Globus pallidus (tissue), 1 donor: ENCODE data around the gene OPN1MW.
"Not testable (repeated sequence)": the region's sequence is repeated elsewhere in the genome, so short reads cannot be mapped to it uniquely, and the experiment has no call there.

Experiments
- DNase-seq: peaks from one replicate; pipeline ENCODE4 v3.0.0-alpha.2; 2015; ENCODE audit warnings: low spot score

Gene OPN1MW

DNA sequence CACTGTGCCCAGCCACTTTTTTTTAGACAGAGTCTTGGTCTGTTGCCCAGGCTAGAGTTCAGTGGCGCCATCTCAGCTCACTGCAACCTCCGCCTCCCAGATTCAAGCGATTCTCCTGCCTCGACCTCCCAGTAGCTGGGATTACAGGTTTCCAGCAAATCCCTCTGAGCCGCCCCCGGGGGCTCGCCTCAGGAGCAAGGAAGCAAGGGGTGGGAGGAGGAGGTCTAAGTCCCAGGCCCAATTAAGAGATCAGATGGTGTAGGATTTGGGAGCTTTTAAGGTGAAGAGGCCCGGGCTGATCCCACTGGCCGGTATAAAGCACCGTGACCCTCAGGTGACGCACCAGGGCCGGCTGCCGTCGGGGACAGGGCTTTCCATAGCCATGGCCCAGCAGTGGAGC lies at the start of gene OPN1MW:
OPN1MW (plus strand) TSS at position 301 of the 400 bp plus-strand sequence; CDS start at position 383, 82 bp downstream.
- DNase-seq = not testable (repeated sequence)

DNA sequence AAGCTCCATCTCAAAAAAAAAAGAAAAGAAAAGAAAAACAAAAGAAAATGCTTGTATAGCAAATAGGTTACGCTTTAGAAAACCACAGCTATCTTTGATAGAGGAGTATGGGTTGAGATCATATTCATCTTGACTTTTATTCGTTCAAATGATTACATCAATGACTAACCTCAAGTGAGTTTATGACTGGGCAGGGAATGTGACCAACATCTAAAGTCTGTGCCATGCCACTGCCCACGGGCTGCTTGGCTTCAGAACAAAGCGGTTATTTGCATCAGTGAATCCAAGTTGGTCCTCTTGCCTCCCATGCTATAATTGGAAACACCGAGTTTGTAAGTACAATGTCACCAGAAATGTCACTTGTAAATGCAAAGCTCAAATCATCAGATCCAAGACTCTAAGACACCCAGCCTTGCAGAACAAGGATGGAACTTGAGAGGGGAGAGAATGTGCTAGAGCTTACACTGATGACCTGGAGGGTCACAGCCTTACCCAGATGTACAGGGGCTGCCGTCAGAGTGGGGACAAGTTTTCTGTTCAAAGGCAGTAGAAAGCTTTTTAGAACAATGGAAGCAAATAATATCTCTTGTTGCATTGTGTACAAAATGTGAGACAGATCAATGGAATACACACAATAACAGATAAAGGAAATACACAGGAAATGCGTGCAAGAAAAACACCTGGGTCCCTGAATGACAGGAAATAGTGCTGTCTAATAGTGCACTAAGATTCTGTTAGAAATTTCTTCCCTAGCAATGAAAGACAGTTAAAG lies 46.8 kb upstream of the OPN1MW start:
- no peak for DNase-seq

DNA sequence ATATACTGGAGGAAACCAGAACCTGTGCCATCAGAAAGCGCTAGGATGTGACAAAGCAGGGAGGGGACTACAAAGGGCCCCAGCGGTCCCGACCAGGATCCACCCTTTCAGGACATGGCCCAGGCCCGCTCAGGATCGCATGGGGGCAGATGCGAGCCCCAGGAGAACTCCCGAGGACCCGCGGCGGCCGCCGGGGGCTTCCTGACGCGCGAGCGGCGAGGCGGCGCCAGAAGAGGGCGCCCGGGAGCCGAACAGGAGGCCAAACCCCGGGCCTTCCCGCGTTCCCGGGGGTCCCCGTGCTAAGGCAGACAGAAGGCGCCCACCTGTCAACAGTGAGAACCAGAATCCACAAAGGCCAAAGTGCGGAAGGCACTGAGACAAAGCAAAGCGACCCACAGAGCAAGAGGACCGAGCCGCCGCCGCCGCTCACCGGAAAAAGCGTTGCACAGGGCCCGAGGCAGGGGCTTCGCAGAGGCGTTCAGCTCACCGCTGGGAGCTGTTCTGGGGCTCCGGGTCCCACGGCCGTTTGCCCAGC lies 45.7 kb upstream of the OPN1MW start:
- DNase-seq = no peak

DNA sequence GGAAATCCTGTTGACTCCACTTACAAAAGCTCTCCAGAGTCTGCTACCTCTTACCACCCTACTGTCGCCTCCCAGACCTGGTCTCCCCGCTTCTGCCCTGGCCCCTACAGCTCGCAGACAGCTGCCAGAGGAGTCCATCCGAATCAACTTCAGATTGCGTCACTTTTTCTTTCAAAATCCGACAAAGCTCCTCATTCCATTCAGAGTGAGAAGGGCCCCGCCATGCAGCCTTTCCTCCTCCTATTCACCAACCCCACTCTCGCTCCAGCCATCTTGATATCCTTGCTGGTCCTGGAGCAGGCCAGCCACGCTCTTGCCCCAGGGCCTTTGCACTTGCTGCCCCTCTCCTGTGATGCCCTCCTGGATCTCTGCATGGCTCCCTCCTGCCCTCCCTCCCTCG lies 43.5 kb upstream of the OPN1MW start:
- no peak for DNase-seq

DNA sequence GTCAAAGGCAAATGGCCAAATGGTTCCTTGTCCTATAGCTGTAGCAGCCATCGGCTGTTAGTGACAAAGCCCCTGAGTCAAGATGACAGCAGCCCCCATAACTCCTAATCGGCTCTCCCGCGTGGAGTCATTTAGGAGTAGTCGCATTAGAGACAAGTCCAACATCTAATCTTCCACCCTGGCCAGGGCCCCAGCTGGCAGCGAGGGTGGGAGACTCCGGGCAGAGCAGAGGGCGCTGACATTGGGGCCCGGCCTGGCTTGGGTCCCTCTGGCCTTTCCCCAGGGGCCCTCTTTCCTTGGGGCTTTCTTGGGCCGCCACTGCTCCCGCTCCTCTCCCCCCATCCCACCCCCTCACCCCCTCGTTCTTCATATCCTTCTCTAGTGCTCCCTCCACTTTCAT lies 42.2 kb upstream of the OPN1MW start:
- no peak for DNase-seq

DNA sequence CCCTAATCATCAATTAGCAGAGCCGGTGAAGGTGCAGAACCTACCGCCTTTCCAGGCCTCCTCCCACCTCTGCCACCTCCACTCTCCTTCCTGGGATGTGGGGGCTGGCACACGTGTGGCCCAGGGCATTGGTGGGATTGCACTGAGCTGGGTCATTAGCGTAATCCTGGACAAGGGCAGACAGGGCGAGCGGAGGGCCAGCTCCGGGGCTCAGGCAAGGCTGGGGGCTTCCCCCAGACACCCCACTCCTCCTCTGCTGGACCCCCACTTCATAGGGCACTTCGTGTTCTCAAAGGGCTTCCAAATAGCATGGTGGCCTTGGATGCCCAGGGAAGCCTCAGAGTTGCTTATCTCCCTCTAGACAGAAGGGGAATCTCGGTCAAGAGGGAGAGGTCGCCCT lies 41.7 kb upstream of the OPN1MW start:
- DNase-seq = no peak

DNA sequence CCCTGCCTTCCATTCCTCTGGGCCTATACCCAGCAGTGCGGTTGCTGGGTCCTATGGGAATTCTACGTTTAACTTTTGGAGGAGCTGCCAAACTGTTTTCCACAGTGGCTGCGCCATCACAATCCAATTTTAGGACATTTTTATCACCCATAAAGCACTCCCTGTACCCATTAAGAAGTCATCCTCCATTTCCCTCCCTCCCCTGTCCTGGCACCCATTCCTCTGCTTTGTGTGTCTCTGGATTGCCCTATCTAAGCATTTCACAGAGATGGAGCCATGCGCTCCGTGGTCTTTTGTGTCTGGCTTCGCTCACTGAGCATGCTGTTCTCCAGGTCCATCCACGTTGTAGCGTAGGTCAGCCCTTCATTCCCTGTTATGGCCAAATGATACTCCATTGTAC lies 40.0 kb upstream of the OPN1MW start:
- DNase-seq = no peak

DNA sequence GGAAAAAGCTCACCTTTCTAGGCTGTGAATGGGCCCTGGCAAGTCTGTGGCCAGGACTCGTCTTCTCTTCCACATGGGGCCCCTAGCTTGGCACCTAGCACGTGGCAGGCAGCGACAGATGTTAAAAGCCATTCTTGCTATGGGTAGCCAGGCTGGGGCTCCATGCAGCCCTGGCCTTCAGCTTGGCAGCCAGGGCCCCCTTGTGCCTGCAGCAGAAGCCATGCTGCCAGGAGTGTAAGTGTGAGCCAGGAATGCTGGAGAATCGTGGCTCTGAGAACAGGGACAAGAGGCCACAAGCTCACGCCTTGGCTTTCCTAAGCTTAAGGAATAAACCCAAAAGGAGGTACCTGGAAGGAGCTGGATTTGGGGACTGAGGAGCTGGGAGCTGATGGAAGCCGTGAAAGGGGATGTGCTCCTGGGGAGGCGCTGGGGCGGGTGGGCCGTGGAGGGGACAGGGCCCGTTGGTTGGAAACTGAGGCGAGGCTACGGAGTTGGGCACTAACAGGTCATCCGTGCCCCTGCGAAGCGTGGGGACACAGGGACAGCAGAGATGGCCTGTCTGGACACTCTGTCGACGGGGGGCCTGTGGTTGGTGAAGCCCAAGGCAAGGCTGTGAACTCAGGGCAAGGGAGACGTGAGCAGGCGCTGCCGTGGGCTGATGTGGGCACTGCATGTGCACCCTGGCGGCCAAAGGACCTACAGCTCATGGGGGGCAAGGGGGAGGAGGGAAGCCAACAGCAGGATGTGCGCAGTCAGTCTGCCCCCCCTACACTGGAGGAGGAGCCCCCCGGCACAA lies 39.2 kb upstream of the OPN1MW start:
- no peak for DNase-seq

DNA sequence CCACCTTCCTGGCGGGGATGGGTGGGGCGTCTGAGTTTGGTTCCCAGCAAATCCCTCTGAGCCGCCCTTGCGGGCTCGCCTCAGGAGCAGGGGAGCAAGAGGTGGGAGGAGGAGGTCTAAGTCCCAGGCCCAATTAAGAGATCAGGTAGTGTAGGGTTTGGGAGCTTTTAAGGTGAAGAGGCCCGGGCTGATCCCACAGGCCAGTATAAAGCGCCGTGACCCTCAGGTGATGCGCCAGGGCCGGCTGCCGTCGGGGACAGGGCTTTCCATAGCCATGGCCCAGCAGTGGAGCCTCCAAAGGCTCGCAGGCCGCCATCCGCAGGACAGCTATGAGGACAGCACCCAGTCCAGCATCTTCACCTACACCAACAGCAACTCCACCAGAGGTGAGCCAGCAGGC lies 38.4 kb upstream of the OPN1MW start, which contains the start of gene OPN1LW:
OPN1LW (plus strand) TSS at position 234 of the 400 bp plus-strand sequence; CDS start at position 275, 41 bp downstream.
- not testable (repeated sequence) for DNase-seq

DNA sequence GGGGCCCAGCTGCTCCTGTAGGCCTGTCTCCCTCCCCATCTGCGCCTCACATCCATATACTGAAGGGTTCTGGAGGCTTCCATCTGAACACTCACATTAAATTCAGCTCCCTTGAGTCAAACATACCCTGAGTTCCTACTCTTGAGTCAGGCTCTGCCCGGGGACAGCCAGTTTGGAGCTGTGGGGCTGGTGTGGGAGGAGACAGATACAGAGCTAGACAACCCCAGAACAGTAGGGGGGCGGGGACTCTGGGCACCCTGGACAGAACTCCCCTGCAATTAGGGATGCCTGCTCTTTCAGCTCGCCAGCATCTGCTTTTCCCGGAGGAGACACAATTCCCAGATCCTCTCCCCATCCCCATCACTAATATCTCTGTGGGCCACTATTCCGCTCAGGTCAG lies 31.4 kb upstream of the OPN1MW start:
- not testable (repeated sequence) for DNase-seq

DNA sequence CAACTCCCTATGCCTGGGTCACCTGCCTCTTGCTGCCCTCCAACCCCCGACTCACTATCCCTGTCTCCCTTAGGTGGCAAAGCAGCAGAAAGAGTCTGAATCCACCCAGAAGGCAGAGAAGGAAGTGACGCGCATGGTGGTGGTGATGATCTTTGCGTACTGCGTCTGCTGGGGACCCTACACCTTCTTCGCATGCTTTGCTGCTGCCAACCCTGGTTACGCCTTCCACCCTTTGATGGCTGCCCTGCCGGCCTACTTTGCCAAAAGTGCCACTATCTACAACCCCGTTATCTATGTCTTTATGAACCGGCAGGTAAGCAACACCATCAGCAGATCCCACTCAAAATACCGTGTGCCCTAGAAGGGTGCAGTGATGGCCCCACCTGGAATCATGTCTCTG lies 26.2 kb upstream of the OPN1MW start:
- not testable (repeated sequence) for DNase-seq

DNA sequence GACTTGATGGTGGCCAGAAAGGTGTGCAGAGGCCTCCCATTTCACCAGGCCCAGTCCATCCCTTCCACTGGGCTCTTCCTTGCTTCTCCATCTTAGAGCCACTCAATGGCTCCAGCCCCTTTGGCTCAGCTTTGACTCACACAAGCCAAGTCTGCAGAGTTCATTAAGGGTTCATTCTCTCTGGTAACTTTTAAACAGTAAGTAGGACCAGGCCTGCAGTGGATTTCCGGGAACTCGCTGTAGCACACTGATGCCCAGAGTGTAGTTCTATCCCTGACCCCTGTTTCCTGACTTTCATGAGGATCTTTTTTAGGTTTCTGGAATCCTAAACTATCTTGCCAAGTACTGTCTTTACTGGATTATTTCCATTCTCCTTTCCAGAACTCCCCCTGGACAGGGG lies 25.2 kb upstream of the OPN1MW start:
- DNase-seq = not testable (repeated sequence)

DNA sequence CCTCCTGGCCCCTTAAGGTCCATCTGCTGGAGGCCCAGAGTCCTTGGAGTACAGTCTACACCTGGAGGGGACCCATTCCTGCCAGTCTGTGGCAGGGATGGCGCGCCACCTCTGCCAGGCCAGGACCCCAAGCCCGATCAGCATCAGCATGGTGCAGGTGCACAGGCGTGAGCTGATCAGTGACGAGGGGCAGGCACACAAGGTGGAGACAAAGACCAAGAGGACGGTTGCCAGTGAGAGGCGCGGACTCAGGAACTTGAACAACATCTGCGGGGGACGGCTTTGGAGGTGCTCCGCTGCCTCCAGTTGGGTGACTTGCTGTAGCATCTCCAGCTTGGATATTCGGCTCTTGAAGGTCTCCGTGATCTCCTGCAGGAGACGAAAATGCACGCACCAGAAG lies 23.1 kb upstream of the OPN1MW start:
- not testable (repeated sequence) for DNase-seq

DNA sequence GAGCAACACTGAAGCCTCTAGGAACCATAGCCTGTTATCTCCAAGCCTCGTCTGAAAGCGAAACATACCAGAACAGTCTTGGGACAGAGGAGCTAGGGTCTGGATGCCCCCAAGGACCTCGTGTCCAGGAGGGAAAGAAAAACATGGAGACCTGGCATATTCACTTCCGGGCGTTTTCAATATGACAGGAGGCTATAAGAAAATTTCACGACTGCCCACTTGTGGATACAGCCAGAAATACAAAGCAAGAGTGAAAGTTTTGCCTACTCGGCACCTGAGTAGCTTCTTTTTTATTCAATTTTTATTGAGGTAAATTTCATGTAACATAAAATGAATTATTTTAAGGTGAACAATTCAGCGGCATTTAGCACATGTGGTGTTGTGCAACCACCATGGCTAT lies 17.5 kb upstream of the OPN1MW start:
- DNase-seq = not testable (repeated sequence)

DNA sequence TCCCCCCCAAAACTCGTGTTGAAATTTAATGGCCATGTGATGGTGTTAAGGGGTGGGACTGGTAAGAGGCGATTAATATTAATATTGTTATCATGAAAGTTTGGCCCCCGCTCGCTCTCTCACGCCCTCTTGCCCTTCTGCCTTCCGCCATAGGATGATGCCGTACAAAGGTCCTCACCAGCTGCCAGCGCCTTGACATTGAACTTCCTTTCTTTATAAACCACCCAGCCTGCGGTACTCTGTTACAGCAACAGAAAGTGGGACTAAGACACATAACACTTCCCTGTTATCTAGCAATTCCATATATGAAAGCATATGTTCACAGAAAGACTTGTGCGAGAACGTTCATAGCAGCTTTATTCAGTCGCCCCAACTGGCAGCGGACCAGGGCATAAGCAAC lies 14.0 kb upstream of the OPN1MW start:
- not testable (repeated sequence) for DNase-seq

DNA sequence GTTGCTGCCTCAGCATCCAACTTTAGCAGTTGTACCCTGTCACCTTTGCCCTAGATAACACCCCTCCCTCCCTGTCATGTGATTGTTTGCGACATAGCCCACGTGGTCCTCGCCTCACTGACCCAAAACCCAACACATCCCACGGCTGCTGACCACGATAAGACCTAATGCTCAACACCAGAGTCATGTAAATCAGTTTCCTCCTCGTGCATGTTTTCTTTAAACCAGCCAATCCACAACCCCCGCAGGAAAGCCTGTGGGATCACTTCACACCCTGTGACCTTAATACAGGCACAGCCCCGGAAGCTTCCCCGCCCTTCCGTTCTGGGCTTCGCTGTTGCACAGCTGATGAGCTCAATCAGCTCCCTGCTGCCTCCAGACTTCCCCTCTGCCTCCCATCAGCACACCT lies 9.9 kb upstream of the OPN1MW start:
- DNase-seq = not testable (repeated sequence)

DNA sequence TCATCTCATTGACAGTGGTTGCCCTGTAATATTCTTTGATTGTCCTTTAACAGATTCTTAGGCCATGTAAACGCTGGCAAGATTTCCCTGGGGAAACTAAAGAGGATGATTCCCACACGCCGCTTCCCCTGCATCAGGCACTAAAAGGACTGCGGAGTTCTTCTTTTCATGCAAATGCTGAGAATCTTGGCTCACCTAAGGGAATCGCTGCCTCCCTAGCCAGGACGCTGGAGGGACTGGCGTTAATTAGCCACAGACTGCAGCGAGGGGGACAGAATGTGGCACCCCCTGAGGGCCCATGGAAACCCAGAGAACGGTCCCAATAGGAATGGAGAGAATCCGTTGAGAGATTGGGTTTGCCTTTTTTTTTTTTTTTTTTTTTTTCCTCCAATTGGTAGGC lies 8.0 kb upstream of the OPN1MW start:
- DNase-seq = not testable (repeated sequence)

DNA sequence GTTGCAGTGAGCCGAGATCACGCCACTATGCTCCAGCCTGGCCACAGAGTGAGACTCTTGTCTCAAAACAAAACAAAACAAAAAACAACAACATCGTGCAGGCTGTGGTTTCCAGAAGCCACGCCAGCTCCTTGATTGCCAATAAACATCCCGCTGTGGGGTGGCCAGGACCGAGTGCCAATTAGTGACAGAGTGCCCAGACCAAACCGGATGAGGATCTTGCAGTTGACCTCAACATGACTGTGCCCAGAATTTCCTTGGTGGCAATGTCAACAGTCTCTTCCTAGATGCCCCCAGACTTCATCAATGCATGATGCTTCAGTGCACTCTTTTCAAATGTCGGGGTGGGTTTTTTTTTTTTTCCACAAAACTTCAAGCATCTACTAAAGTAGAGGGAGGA lies 1.4 kb downstream of the OPN1MW start:
- DNase-seq = not testable (repeated sequence)

DNA sequence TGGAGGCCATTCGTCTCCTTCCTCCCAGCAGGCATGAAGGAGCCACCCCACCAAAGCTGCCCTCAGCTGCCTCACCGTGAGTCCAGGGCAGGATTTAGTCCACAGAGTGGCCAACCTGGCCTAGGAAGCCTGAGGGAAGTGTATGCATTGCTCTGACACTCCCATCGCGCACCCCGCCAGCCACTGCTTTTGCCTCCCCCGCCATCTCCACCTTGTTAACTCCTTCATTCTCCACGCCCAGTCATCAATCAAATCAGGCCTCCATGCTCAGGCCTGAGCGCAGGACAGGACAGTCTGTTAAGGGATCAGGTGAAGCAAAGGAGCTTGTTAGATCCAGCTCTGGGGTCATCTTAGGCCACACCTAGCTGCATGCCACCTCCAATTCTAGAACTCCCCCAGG lies 10.4 kb downstream of the OPN1MW start:
- not testable (repeated sequence) for DNase-seq

DNA sequence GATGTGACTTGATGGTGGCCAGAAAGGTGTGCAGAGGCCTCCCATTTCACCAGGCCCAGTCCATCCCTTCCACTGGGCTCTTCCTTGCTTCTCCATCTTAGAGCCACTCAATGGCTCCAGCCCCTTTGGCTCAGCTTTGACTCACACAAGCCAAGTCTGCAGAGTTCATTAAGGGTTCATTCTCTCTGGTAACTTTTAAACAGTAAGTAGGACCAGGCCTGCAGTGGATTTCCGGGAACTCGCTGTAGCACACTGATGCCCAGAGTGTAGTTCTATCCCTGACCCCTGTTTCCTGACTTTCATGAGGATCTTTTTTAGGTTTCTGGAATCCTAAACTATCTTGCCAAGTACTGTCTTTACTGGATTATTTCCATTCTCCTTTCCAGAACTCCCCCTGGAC lies 11.9 kb downstream of the OPN1MW start:
- not testable (repeated sequence) for DNase-seq

DNA sequence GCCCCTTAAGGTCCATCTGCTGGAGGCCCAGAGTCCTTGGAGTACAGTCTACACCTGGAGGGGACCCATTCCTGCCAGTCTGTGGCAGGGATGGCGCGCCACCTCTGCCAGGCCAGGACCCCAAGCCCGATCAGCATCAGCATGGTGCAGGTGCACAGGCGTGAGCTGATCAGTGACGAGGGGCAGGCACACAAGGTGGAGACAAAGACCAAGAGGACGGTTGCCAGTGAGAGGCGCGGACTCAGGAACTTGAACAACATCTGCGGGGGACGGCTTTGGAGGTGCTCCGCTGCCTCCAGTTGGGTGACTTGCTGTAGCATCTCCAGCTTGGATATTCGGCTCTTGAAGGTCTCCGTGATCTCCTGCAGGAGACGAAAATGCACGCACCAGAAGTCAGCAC lies 14.1 kb downstream of the OPN1MW start:
- not testable (repeated sequence) for DNase-seq

DNA sequence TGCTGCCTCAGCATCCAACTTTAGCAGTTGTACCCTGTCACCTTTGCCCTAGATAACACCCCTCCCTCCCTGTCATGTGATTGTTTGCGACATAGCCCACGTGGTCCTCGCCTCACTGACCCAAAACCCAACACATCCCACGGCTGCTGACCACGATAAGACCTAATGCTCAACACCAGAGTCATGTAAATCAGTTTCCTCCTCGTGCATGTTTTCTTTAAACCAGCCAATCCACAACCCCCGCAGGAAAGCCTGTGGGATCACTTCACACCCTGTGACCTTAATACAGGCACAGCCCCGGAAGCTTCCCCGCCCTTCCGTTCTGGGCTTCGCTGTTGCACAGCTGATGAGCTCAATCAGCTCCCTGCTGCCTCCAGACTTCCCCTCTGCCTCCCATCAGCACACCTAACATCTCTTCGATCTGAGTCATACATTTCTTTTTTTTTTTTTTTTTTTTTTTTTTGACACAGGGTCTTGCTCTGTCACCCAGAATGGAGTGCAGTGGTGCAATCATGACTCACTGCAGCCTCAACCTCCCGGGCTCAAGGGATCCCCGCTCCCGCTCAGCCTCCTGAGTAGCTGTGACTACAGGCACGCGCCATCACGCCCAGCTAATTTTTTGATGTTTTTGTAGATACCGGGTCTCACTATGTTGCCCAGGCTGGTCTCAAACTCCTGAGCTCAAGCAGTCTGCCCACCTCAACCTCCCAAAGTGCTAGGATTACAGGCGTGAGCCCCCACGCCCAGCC lies 27.4 kb downstream of the OPN1MW start:
- not testable (repeated sequence) for DNase-seq
